NCI-H526 (cell line): ENCODE data around the gene KRTAP29-1.
"Not testable (repeated sequence)": the region's sequence is repeated elsewhere in the genome, so short reads cannot be mapped to it uniquely, and the experiment has no call there.

ENCODE experiments used
- DNase-seq, 2 experiments: peaks; one replicate each; lab custom pipeline; 2025; lab: John Stamatoyannopoulos, UW

KRTAP29-1 gene

GRCh38 chr17:41301916-41302901 lies at the start of gene KRTAP29-1:
TSS of gene KRTAP29-1 (minus strand) at chr17:41302851. CDS start at chr17:41302851, 0 bp downstream.
- no peak for DNase-seq

DNA sequence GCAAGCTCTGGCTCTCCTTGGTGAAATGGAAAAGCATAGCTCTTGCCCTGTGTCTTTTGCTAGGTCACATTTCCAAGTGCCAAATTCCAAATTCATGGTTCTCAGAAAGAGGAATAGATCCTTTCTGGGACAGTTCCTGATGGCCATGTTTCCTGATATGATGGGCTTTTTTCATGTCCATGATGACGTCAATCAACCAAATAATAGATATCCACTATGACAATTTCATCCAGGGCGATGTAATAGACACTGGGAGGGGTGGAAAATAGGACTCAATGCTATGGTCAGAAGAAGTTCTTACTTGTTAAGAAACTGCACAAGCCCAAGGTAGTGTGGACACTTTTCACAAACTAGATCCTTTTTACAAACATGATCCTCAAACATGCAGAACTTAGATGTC lies 48.5 kb upstream of the KRTAP29-1 start:
- no peak for DNase-seq

- peak in 1 of 2 experiments; percentile 58 for DNase-seq
These were observed 47.8 kb upstream of the KRTAP29-1 start, which contains the start of gene KRT33A for GRCh38 chr17:41350381-41350878. TSS of gene KRT33A (minus strand) at chr17:41350828. CDS start at chr17:41350767, 61 bp downstream.

GRCh38 chr17:41347869-41348760 lies 45.5 kb upstream of the KRTAP29-1 start:
- DNase-seq, result no peak

DNA sequence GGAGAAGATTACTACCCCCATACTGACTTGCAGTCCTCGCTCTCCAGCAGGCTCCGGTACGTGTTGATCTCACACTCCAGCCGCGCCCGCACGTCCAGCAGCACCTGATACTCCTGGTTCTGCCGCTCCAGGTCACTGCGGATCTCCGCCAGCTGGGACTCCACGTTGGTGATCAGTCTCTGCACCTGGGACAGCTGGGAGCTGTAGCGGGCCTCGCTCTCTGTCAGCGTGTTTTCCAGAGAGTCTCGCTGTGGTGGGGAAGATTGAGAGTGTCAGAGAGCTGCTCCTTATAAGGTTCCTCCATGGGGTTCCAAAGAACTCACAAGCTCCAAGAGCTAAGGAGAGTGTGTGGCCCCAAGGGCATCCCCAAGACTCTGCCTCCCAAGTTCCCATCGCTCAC lies 43.8 kb upstream of the KRTAP29-1 start:
- DNase-seq, result not testable (repeated sequence)

GRCh38 chr17:41345992-41346391 lies 43.3 kb upstream of the KRTAP29-1 start:
- no peak for DNase-seq

DNA sequence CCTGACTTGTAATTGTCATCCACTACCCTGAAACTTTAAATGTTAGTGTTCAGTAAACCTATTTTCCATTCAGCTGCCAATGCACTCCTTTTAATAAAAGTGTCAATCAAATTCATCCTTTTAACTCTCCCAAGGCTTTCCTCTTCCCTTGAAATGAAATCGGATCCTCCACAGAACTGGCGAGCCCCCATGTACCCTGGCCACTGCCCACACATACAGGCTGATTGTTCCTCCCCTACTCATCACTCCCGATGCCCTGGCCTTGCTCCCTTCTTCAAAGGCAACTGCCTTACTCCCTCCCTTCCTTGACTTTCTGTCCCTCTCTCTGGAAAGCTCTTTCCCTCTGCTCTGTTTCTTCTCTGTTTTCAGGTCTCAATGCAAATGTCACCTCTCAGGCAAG lies 40.4 kb upstream of the KRTAP29-1 start:
- no peak for DNase-seq

- DNase-seq, result no peak
These were observed 38.5 kb upstream of the KRTAP29-1 start for GRCh38 chr17:41340934-41341861.

- DNase-seq, result no peak
These were observed 37.8 kb upstream of the KRTAP29-1 start for GRCh38 chr17:41340494-41340893.

GRCh38 chr17:41339571-41340172 lies 37.0 kb upstream of the KRTAP29-1 start:
- no peak for DNase-seq

GRCh38 chr17:41338961-41339485 lies 36.4 kb upstream of the KRTAP29-1 start:
- no peak for DNase-seq

DNA sequence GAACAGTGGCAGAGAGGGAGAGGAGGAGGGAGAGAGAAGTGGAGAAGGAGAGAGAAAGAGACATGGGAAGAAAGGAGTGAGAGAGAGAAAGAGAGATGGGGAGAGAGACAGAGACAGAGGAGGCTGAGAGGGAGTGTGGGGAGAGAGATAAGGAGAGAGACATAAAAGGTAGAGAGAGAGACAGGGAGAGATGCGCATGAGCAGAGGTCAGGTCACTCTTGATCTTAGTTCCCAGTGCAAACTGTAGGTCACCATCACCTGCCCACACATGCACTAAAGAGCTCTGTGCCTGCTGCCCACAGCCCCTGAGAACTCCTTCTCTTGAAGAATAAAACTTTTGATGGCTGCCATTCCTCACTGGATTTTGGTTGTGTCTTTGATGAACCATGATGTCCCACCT lies 33.1 kb upstream of the KRTAP29-1 start:
- DNase-seq, result no peak

GRCh38 chr17:41334385-41335305 lies 32.0 kb upstream of the KRTAP29-1 start:
- no peak for DNase-seq

DNA sequence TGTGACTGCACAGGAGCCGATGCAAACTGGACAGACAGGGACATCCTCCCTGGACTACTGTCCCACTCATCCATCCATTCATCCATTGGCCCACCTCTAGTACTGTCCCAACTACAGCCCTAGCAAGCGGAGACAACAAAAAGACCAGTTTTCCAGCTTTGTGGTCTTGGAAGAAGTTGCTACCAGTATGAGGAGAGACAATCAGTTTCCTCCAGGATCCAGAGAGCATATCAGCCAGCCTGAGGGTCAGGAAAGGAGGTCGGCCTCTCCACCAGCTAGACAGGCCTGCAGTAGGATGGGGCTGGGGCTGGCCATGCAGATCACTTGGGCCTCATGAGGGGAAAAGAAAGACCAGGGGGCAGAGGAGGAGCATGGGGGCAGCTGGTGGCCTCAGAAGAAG lies 31.2 kb upstream of the KRTAP29-1 start:
- DNase-seq, result no peak

GRCh38 chr17:41333098-41333497 lies 30.4 kb upstream of the KRTAP29-1 start:
- no peak for DNase-seq

GRCh38 chr17:41332239-41332638 lies 29.6 kb upstream of the KRTAP29-1 start:
- no peak for DNase-seq

GRCh38 chr17:41331606-41332005 lies 29.0 kb upstream of the KRTAP29-1 start:
- DNase-seq, result no peak

DNA sequence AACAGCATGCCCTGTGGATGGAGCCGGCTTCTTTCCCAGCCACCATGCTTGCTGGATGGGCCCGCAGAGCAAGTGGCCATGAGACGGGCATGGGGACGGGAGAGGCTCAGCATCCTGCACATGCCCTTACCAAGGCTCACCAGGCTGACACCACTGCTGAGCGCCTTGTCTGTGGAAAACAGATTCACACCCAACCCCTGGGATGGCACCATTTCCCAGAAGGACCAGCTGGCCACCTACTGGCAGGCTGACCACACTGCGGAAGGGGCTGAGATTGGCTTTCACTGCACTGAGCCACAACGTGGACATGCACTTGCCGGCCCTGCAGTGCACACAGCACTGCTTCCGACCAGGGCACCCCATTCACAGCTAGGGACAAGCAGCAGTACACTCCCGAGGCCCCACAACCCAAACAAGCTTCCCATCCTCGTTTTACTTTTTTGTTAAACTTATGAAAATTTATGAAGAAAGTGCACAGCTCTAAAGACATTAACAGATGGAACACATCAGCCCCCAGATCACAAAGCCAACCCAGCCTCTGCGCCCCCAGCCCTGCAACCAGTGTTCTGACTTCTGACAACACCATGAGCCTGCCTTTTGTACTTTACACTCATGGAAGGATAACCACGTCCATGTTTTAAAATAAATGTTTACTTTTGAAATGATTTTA lies 26.8 kb upstream of the KRTAP29-1 start:
- DNase-seq, result peak; percentile 35 to 80

GRCh38 chr17:41328207-41328606 lies 25.6 kb upstream of the KRTAP29-1 start:
- no peak for DNase-seq
